DND-41 (cell line): Measurements from ENCODE around the gene ACSL6.

Source experiments
- ATAC-seq: fragments of 200-7000 bp; cut with Tn5 transposase; 3 replicates; pipeline ENCODE4 v1.9.1; 2021; ENCODE audit warnings: low read depth; ENCODE audit not compliant: insufficient read depth
- DNase-seq: peaks from one replicate; pipeline ENCODE4 v3.0.0-alpha.2; 2020
- H2AFZ ChIP-seq: 2 replicates; pipeline ENCODE4 v1.6.0; 2012; ENCODE audit warnings: low read depth, low read length
- H3K27ac ChIP-seq: 2 replicates; pipeline ENCODE4 v1.5.1; 2012; ENCODE audit warnings: low read length, inconsistent platforms
- H3K27me3 ChIP-seq: fragments of 200-600 bp; sonication (generic); 2 replicates; pipeline ENCODE4 v1.6.0; 2012; ENCODE audit warnings: low read length, mild to moderate bottlenecking, inconsistent platforms; ENCODE audit not compliant: insufficient read depth, poor library complexity
- H3K36me3 ChIP-seq: 2 replicates; pipeline ENCODE4 v1.5.1; 2012; ENCODE audit warnings: low read length, inconsistent platforms; ENCODE audit not compliant: insufficient read depth
- H3K4me1 ChIP-seq: 2 replicates; pipeline ENCODE4 v1.5.1; 2012; ENCODE audit warnings: mild to moderate bottlenecking, low read length; ENCODE audit not compliant: insufficient read depth
- H3K4me2 ChIP-seq: 2 replicates; pipeline ENCODE4 v1.6.0; 2012; ENCODE audit warnings: mild to moderate bottlenecking, moderate library complexity, low read length, inconsistent platforms; ENCODE audit not compliant: insufficient read depth
- H3K4me3 ChIP-seq, 2 experiments: fragments of 200-600 bp in 1 of 2; shearing (Covaris generic) in 1 of 2; 2 replicates each; pipeline ENCODE4 v1.5.1; 2012 to 2016; ENCODE audit warnings: inconsistent platforms in 2 of 2, low read length in 2 of 2, mild to moderate bottlenecking in 2 of 2, low read depth in 1 of 2, moderate library complexity in 1 of 2
- H3K79me2 ChIP-seq: 2 replicates; pipeline ENCODE4 v1.6.0; 2012; ENCODE audit warnings: low read length, inconsistent platforms; ENCODE audit not compliant: insufficient read depth
- H3K9ac ChIP-seq: 2 replicates; pipeline ENCODE4 v1.6.0; 2012; ENCODE audit warnings: low read depth, mild to moderate bottlenecking, inconsistent platforms, low read length, moderate library complexity
- H3K9me3 ChIP-seq: 2 replicates; pipeline ENCODE4 v1.5.1; 2012; ENCODE audit warnings: low read length, moderate library complexity, mild to moderate bottlenecking, inconsistent platforms; ENCODE audit not compliant: insufficient read depth, severe bottlenecking
- H4K20me1 ChIP-seq: 2 replicates; pipeline ENCODE4 v1.6.0; 2012; ENCODE audit warnings: low read length; ENCODE audit not compliant: insufficient read depth
- EZH2 ChIP-seq: IDR thresholded peaks from 3 replicates; pipeline ENCODE4 v1.6.1; 2012; ENCODE audit warnings: borderline replicate concordance, low read depth, mild to moderate bottlenecking, moderate library complexity, low read length, inconsistent platforms; ENCODE audit not compliant: severe bottlenecking
- TF ChIP-seq, protein P1 (sequence below): IDR thresholded peaks from 2 replicates; pipeline ENCODE4 v1.5.1; 2012; ENCODE audit warnings: borderline replicate concordance, low read length, moderate library complexity, mild to moderate bottlenecking; ENCODE audit not compliant: poor library complexity, severe bottlenecking; ENCODE audit errors: extremely low read depth

ACSL6 gene

DNA sequence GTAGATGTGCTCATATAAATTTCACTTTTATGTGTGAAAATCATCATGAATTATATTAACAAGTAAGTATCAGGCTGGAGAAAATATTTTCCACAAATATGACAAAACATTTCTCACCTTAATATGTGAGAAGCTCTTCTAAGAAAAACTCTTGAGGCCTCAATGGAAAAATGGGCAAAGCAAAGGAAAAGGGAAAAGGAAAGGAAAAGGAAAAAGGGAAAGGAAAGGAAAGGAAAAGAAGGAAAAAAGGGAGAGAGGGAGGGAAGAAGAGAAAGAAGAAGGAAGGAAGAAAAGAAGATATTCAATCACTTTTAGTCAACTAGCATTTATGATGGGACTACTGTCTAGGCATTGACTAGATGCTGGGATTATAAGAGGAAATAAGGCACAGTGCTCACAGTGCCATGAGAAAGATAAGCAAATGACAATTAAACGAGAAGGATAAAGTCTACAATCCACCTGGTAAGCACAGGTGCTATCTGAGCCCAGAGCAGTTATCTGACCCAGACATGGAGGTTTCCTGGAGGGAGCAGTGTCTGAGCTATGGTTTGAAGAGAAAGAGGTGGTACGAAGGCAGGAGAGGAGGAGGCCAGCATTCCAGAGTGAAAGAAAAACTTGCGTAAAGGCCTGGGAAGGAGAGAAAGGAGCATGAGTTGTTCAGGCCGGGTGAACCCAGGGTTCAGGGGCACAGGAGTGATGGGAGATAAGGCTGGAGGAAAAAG, 18.3 kb upstream of the ACSL6 start:
- Histone ChIP-seq H3K9me3 (no peaks in the 10 kb centered on the region), H3K4me3 (no peak overlapping the region), H3K27ac (no peak overlapping the region), H3K4me2 (no peak overlapping the region), H3K79me2 (no peaks in the 10 kb centered on the region), H4K20me1 (no peaks in the 10 kb centered on the region), H3K9ac (no peak overlapping the region), H2AFZ (no peak overlapping the region), H3K27me3 (no peaks in the 10 kb centered on the region), H3K36me3 (no peaks in the 10 kb centered on the region), H3K4me1 (no peaks in the 10 kb centered on the region)
- DNase-seq (no peak), ATAC-seq (no peak)
- TF ChIP-seq EZH2, result no peak
- TF ChIP-seq, protein P1, sequence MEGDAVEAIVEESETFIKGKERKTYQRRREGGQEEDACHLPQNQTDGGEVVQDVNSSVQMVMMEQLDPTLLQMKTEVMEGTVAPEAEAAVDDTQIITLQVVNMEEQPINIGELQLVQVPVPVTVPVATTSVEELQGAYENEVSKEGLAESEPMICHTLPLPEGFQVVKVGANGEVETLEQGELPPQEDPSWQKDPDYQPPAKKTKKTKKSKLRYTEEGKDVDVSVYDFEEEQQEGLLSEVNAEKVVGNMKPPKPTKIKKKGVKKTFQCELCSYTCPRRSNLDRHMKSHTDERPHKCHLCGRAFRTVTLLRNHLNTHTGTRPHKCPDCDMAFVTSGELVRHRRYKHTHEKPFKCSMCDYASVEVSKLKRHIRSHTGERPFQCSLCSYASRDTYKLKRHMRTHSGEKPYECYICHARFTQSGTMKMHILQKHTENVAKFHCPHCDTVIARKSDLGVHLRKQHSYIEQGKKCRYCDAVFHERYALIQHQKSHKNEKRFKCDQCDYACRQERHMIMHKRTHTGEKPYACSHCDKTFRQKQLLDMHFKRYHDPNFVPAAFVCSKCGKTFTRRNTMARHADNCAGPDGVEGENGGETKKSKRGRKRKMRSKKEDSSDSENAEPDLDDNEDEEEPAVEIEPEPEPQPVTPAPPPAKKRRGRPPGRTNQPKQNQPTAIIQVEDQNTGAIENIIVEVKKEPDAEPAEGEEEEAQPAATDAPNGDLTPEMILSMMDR, result no peak

DNA sequence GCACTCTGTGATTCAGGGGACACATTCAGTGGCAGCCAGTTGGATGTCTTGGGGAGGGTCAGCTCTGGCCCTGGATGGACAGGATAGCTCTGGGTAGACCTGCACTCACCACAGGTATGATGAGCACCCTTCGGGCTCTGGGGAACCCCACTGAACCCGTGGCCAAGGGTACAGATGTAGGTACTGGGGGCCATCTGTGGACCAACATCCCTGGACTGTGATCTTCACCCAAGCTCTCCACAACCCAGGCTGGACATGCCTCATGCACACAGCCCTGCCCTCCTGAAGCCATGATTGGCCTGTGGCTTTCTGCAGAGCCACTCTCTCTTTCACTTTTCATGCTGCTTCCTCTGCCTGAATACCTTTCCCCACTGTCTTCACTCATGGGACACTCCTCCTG, 15.6 kb upstream of the ACSL6 start:
- Histone ChIP-seq H2AFZ (no peak overlapping the region), H3K36me3 (no peaks in the 10 kb centered on the region), H3K9ac (no peak overlapping the region), H3K4me3 (no peak overlapping the region), H3K4me1 (no peaks in the 10 kb centered on the region), H3K4me2 (no peak overlapping the region), H3K27me3 (no peaks in the 10 kb centered on the region), H4K20me1 (no peaks in the 10 kb centered on the region), H3K9me3 (no peaks in the 10 kb centered on the region), H3K27ac (no peak overlapping the region), H3K79me2 (no peaks in the 10 kb centered on the region)
- DNase-seq (no peak), ATAC-seq (no peak)
- TF ChIP-seq EZH2, result no peak
- TF ChIP-seq, protein P1, result no peak

DNA sequence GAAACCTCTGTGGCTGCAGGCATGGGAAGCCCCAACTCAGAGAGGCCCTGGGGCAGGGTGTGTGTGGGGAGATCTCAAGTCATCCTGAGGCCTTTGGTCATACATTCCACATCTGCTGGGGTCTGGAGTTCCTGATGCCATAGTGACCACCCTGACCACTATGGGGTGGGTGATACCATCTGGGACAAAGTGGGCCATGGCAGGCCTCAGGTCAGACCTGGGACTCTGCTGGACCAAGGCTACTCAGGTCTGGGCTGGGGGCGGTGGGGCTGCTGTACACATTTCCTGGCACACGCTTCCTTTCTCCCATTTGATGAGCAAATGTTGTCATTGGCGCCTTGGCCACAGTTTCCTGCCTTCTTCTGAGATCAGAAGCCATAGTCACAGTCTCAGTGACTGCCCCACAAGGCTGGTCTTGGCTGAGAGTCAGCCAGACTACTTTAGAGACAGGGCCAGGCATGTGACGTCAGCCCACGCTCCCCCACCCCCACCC, 15.1 kb upstream of the ACSL6 start:
- DNase-seq (no peak), ATAC-seq (no peak)
- Histone ChIP-seq H3K9me3 (no peaks in the 10 kb centered on the region), H3K4me1 (no peaks in the 10 kb centered on the region), H2AFZ (no peak overlapping the region), H4K20me1 (no peaks in the 10 kb centered on the region), H3K9ac (no peak overlapping the region), H3K27me3 (no peaks in the 10 kb centered on the region), H3K27ac (no peak overlapping the region), H3K4me3 (no peak overlapping the region), H3K4me2 (no peak overlapping the region), H3K79me2 (no peaks in the 10 kb centered on the region), H3K36me3 (no peaks in the 10 kb centered on the region)
- no peak for TF ChIP-seq EZH2
- TF ChIP-seq, protein P1, result no peak
